Muscle of arm (tissue), 12 donors: Measurements from ENCODE around the gene GAREM1. TPM values are rescaled to one million over a fixed set of nuclear protein-coding genes. Genes with fewer than 3 reads are reported as not detected.
A peak's percentile ranks its signal among the peaks of the same experiment; 100 is the strongest.

ENCODE experiments used
- DNase-seq: peaks from one replicate; pipeline ENCODE4 v3.0.0-alpha.2; 2013
- polyA plus RNA-seq, 12 donors: library from polyadenylated mRNA; unstranded; fragments of 120-200 nt; gene quantifications; one replicate each; pipeline ENCODE4 v1.2.1, GENCODE V29; 2013; ENCODE audit not compliant: insufficient read length in 12 of 12

GAREM1 gene
- polyA plus RNA-seq, 12 donors = 8.0 to 20.2 (median 10.8) TPM; not detected in 1

GRCh38 chr18:32333781-32334180, 136.9 kb downstream of the GAREM1 start:
- no peak for DNase-seq

GRCh38 chr18:32332708-32333107, 138.0 kb downstream of the GAREM1 start:
- no peak for DNase-seq

DNA sequence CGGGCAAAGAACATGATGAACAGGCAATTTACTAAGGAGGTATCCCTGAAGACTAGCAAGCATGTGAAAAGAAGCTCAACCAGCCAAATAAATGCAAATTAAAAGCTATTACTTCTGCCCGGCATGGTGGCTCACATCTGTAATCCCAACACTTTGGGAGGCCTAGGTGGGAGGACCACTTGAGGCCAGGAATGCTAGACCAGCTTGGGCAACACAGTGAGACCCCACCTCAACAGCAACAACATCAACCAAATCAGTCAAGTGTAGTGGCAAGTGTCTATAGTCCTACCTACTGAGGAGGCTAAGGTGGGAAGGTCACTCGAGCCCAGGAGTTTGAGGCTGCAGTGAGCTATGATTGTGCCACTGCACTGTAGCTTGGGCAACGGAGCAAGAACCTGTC, 141.7 kb downstream of the GAREM1 start:
- no peak for DNase-seq

- DNase-seq = no peak
These were observed 142.3 kb downstream of the GAREM1 start for GRCh38 chr18:32328379-32328778.

DNA sequence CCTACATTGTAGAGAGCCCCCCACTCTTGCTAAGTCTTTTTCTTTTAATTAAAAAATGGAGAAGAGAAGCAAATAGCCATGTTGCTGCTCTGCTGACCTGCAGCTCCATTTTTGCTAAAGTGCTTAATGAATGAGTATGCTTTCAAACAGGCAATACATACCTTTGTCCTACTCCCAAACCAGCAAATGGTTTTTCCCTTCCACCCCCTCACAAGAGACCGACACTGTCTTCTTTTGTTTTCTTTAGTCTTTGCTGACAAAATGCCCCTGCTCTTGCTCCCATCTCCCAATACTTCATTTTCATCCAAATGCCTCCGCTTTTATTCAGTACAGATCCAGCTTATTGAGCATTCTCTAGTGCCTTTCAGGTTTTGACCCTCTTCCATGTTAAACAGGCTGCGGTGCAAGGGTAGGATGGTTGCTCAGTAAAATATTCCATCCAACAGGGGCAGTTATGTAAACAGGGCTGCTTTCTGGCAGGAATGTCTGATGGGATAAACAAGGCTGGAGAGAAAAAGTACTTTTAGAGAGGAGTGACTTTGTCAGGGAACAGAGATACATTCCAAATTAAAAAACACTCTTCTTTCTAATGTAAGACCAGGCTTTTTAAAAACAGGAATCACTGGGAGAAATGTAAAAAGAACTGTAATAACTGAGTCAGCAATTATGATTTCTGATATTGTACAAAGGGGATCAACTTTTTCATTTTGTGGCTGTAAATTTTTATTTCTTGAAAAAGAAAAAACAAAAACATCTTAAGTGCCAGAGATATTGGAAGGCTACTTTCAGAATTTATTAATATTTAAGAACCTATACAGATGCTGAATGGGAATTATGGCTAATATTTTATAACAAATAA, 144.0 kb downstream of the GAREM1 start:
- DNase-seq = no peak

DNA sequence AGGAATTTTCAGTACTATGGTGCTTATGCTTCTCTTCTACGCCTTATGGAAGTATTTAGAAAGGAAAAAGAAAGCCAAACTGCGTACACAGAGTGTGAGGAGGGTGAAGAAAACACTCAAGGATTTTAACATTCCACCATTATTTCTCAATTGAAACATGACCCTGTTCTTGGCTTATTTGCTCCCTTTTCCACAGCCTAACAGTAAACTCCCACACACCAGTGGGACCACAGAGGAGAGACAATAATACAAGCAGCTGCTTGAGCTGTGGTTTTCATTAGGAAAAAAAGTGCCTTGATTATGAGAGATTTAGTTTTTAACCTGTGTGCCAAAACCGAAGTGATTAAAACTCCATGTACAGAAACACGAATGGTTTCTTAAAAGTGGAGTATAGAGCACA, 146.5 kb downstream of the GAREM1 start:
- DNase-seq = peak; percentile 83

DNA sequence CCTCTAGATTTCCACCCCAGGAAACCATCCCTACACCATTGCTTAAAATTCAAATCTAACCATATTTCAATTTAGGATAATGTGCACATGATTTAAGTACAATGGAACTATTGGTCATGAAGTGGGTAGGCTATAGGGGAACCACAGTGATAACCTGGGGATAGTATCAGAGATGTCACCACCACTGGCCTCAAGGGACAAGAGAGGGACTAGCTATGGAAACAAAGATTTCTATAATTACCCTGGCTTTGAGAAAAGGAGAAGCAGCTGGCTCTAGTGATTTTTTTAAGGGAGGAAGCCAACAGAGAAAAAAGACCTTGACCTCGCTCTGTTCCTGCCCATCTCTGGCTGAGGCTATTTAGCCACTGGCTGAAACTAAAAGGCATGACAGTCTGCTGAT, 148.9 kb downstream of the GAREM1 start:
- DNase-seq = no peak

DNA sequence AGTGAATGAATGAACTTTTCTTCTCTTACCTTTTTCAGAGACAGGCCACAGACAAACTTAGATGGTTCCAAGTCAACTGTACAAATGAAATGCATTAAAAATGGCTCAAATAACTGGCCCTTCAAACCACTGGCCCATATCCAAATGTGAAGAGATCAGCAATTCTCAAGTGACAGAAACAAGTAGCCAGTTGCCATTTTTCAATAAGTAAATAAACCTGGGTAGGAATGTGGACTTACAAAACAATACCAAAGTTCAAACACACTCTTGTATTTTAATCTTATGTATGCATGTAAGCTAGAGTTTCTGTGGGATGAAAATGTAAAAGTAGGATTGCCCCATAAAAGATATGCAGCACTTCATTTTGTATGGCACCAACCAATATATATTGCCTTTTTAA, 151.6 kb downstream of the GAREM1 start:
- DNase-seq = no peak

- no peak for DNase-seq
These were observed 152.1 kb downstream of the GAREM1 start for GRCh38 chr18:32318581-32318980.

GRCh38 chr18:32317651-32318050, 153.0 kb downstream of the GAREM1 start:
- DNase-seq = no peak

- DNase-seq = no peak
These were observed 154.8 kb downstream of the GAREM1 start for GRCh38 chr18:32315881-32316280.

DNA sequence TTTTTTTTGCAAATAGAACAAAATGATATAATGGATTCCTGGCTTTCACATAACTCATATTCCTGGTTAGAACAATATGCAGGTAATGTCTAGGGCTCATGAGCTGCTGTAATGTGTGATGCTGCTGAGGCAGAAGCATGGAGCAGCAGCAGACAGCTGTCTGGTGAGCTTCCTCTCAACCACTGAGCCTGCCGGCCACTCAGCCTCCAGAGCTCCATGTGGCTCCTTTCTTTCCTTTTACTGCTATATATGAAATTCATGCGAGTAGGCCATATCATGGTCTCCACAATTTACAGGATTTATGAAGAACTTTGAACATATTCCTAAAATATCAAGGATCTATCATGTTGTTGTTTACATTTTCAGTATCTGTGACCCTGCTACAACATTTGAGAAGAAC, 159.9 kb downstream of the GAREM1 start:
- DNase-seq = no peak

GRCh38 chr18:32310101-32310500, 160.6 kb downstream of the GAREM1 start:
- DNase-seq = peak; percentile 63

- peak; percentile 59 for DNase-seq
These were observed 162.1 kb downstream of the GAREM1 start for GRCh38 chr18:32308493-32309120.

DNA sequence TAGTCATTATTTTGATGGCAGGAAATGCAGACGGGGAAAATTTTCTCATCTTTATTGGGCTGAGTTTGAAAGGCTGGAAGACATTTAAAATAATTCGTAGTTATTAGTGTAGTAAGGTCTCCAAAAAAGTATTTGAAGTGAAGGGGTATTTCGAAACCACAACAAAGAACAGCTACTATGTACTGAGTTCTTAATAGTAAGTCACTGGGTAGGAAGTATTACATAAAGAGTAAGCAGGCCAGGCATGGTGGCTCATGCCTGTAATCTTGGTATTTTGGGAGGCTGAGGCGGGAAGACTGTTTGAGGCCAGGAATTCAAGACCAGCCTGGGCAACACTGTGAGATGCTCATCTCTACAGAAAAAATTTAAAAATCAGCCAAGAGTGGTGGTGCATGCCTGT, 167.3 kb downstream of the GAREM1 start:
- DNase-seq = no peak

- DNase-seq = no peak
These were observed 167.9 kb downstream of the GAREM1 start for GRCh38 chr18:32302806-32303205.

DNA sequence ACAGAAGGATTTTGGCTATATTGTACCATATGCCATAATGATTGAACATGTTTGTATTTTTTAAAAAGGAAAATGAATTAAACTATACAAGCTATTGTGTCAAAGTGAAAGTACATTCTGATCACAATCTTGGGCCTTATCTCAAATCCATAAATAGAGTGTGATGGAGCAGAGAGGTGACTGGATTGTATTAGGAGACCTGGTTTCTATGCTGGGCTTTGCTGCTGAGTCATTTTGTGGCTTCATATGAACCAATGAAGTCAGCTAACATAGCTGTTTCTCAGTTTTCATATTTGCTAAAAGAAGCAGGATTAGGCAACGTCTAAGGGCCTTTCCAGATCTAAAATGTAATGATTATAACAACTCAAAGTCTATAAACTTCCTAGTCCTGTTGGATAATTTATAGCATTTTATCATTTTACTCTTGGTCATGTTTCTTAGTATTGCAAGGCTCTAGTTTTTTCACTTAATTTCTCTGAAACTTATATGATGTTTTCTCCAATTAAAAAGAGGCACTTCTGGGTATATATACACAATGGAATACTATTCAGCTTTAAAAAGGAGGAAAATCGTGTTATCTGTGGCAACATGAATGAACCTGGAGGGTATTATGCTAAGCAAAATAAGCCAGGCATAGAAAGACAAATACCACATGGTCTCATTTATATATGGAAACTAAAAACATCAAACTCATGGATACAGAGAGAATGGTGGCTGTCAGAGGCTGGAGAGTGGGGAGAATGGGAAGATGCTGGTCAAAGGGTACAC, 168.5 kb downstream of the GAREM1 start:
- no peak for DNase-seq

GRCh38 chr18:32301361-32301760, 169.3 kb downstream of the GAREM1 start:
- DNase-seq = no peak

- peak; percentile 56 for DNase-seq
These were observed 169.8 kb downstream of the GAREM1 start for GRCh38 chr18:32300914-32301313.

DNA sequence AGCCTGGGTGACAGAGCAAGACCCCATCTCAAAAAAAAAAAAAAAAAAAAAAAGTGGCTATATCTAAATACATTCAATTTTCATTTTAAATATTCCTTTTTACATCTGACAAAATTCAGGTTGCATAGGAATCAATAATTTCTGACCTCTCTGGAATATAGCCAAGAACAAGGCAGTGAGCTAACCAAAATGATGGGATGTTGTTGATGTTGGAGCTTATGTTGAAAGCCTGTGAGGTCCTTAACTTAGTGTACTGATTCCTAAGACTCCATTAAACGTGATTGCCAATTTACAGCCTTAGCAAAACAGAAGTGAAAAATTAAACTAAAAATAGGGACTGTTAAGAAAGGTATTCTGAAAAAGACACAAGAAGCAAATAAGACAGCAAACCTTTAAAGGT, 171.2 kb downstream of the GAREM1 start:
- DNase-seq = no peak

- peak; percentile 56 for DNase-seq
These were observed 172.5 kb downstream of the GAREM1 start for GRCh38 chr18:32298171-32298667.

GRCh38 chr18:32297579-32298170, 173.0 kb downstream of the GAREM1 start:
- DNase-seq = peak; percentile 86
